HK-2 (cell line): ENCODE results near the gene PAFAH2.
"Not testable (repeated sequence)": the region's sequence is repeated elsewhere in the genome, so short reads cannot be mapped to it uniquely, and the experiment has no call there.

Source experiments
- DNase-seq: peaks from one replicate; pipeline ENCODE4 v3.0.0-alpha.2; 2018; ENCODE audit not compliant: unreplicated experiment

Gene PAFAH2

GRCh38 chr1:25985670-25986069, 12.2 kb downstream of the PAFAH2 start:
- DNase-seq: no peak

DNA sequence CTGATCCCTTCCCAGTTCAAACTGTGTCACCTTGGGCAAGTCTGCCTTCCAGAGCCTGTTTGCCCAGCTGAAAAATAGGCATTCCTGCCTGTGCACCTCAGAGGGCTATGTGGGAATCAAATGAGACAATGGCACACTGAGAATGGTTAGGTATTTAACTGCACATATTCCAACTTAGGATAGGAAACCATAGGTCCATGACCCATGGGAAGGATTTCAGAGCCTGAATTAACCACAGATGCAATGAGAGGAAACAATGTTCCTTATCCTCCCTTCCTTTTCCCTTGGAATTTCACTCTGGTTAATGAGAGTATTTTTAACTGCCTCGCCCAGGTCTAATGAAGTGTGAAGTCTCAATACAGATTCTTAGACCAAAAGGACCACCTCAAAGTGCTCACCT, 12.7 kb downstream of the PAFAH2 start:
- no peak for DNase-seq

DNA sequence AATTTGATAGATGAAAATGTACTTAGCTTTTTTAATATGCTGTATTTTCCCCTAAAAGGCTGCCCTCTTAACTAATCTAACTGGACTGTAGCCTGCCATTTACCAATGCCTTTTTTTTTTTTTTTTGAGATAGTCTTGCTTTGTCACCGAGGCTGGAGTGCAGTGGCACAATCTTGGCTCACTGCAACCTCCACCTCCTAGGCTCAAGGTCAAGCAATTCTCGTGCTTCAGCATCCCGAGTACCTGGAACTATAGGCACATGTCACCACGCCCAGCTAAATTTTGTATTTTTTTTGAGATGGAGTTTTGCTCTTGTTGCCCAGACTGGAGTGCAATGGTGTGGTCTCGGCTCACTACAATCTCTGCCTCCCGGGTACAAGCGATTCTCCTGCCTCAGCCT, 18.7 kb downstream of the PAFAH2 start:
- no peak for DNase-seq

GRCh38 chr1:25978403-25978802, 19.5 kb downstream of the PAFAH2 start:
- DNase-seq: no peak

DNA sequence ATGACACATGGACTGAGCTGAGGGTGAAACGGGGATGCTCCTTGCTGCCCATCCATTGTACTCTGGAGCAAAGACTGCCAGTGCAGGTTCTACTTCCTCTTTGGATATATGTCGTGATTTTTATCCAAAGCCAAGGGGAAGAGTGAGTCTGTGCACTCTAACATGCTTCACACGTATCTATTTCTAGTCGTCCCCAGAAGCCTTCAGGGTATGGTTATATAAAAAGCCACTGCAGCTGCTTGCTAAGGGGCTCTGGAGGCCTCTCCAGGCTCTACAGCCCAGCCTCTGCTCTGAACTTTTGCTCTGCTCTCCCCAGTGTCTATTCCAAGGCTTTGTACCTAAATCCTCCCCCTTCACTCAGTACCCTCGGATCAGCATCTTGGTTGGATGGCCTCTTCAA, 20.1 kb downstream of the PAFAH2 start:
- no peak for DNase-seq

- no peak for DNase-seq
These were observed 24.1 kb downstream of the PAFAH2 start for GRCh38 chr1:25973610-25974321.

DNA sequence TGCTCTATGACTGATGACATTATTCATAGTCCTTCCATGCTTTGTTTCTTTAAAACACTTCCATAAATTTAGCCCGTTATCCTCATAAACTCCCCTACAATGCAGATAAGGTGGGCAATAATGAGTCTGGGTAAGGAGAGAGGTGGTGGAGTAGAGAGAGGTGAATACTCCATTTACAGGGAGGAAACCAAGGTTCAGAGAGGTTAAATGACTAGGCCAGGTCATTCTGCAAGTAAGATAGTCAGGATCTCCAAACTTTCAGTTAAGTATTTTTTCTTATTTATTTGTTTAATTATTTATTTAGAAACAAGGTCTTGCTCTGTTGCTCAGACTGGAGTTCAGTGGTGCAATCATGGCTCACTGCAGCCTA, 26.1 kb downstream of the PAFAH2 start:
- DNase-seq: no peak

- no peak for DNase-seq
These were observed 26.6 kb downstream of the PAFAH2 start for GRCh38 chr1:25971066-25971810.

GRCh38 chr1:25967308-25967707, 30.6 kb downstream of the PAFAH2 start:
- DNase-seq: no peak

GRCh38 chr1:25959611-25960010, 38.3 kb downstream of the PAFAH2 start:
- DNase-seq: no peak

DNA sequence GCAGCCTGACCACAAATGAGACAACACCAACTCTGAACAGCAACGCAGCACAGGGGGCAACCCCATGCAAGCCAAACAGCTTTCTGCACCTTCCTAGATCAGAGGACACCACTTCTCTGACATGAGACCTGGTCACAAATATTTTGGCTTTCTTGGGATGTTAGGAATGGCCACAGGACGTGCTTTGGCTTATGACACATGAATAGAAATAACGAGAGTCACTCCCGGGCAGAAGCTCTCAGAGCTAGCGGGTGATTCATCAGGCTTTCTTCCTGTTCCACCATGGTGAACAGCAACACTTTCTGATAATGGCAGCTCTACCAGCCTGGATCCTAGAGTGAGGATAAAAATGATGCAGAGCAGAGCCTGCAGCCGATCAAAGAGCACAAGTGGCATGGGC, 39.4 kb downstream of the PAFAH2 start:
- peak; percentile 46 for DNase-seq

GRCh38 chr1:25955553-25955952, 42.3 kb downstream of the PAFAH2 start:
- no peak for DNase-seq

- no peak for DNase-seq
These were observed 43.5 kb downstream of the PAFAH2 start for GRCh38 chr1:25954282-25954938.

DNA sequence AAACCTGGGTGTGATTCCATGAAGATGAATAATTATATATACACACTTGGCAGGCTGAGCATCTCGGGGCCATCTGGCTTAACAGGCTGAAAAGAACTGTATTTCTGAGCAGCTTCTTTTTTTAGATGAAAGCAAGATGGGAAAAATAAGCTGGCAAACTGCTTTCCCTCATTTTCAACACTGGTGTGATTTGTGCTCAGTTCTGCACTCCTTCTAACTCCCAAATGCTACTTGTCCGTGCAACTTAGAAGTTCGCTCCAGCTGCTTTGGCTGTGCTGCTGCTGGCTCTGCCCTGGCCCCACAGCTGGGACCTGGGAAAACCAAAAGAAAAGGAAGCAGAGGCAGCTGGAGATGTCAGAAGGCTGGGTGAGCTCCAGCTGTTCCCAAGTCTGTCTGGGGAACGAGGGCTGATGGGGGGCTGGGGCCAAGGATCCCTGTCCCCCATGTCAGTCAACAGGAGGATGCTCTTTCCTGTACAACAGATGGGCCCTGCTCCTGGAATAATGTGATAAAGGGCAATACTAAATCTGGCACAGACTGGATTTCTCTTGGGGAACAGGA, 44.9 kb downstream of the PAFAH2 start:
- no peak for DNase-seq

- no peak for DNase-seq
These were observed 49.2 kb downstream of the PAFAH2 start for GRCh38 chr1:25948641-25949040.

DNA sequence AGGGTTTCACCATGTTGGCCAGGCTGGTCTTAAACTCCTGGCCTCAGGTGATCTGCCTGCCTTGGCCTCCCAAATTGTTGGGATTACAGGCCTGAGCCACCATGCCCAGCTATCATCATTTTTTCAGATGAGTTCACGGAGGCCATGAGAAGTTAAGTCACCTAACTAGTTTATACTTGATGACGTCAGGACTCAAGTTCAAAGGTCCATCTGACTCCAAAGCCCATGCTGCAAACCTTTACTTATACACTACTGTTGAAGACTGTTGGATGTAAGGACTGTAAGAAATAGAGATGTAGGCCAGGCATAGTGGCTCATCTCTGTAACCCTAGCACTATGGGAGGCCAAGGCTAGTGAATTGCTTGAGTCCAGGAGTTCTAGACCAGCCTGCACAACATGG, 50.8 kb downstream of the PAFAH2 start:
- DNase-seq: no peak

GRCh38 chr1:25945761-25946160, 52.1 kb downstream of the PAFAH2 start:
- no peak for DNase-seq

DNA sequence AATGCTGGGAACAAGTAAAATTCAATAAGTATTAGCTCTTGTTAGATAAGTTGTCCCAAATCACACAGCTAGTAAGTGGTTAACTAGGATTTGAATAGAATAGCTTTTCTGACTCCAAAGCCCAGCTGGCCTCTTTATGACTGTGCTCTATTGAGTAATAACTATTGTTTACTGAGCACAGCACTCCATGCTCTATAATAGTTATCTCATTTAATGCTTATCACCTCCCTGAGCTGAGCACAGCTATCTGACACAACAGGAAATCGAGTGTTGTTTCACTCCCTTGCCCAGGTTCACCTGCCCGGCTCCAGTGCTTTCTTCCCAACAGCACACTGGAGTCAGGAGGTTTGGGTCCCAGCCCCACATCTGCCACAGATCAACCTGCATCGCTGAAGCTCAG, 52.9 kb downstream of the PAFAH2 start:
- no peak for DNase-seq

DNA sequence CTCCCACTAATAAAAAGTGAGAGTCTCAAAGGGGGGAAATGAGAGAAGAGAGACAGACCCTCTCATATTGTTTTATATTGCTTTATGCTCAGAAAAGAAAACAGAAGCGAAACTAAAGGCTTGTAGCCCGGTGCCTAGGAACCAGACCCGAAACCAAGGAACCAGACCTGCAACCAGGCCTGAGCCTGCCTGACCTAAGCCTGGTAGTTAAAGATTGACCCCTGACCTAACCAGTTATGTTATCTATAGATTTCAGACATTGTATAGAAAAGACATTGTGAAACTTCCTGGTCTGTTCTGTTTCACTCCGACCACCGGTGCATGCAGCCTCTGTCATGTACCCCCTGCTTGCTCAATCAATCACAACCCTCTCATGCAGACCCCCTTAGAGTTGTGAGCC, 54.4 kb downstream of the PAFAH2 start:
- not testable (repeated sequence) for DNase-seq

- no peak for DNase-seq
These were observed 60.9 kb downstream of the PAFAH2 start for GRCh38 chr1:25936947-25937346.

DNA sequence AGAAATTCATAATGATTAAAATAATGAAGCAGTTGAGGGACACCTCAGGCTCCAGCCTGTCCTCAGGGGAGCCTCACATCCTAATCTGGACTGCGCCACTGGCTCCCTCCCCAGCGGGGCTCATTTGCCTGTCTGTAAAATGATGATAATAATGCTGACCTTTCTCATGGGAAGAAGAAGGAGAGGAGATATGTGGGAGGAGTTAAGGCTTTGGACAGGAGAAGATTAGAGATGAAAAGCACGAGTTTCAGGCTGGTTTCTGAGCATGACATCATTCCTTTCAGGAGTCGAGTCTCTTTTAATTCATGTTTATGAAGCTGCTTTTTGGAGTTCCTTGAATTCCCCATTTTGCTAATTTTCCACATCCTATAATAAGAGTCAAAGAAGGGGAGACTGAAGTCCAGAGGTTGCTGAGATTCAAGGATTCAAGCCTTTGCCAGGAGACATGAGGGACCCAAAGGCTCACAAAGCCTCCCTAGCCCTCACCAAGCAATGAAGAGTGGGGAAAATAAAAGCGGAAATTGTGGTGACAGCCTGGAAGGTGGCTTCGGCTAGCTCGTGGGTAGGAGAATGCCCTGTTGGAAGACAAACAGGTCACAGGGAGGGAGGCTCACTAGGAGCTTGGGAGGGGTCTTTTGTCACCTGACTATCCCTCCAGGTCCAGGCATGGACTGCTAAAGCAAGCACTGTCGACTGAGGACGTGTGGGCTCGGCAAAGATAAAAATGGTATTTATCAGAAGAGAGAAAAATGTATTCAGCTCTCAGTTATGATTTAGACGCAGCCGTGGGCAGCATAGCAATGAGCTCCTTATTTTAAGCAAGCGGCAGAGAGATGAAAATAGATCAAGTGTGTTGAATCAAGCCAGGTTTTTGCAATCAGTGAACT, 64.1 kb downstream of the PAFAH2 start:
- DNase-seq: no peak
